OCI-LY7 (cell line): ENCODE results near the gene CLIP3. TPM values are rescaled to one million over a fixed set of nuclear protein-coding genes. Genes with fewer than 3 reads are reported as not detected.

Experiments
- BruUV-seq: library from RNA; stranded (reverse); fragments of 400-500 nt; replicated peaks from 2 replicates; lab custom pipeline; 2021; lab: Mats Ljungman, UMichigan
- CTCF ChIA-PET: fragments of 300-600 bp; sonication (Branson Sonifier 250); formaldehyde crosslinking; loops from one replicate; lab custom pipeline; 2022; ENCODE audit warnings: antibody characterized with exemption; ENCODE audit not compliant: unreplicated experiment; lab: Charles Lee
- POLR2A ChIA-PET: fragments of 300-600 bp; sonication (Branson Sonifier 250); formaldehyde crosslinking; loops from one replicate; lab custom pipeline; 2022; ENCODE audit warnings: antibody characterized with exemption; lab: Charles Lee
- DNase-seq: peaks from one replicate; pipeline ENCODE4 v3.0.0-alpha.2; 2015; ENCODE audit warnings: low spot score
- H2AFZ ChIP-seq: fragments of 200-600 bp; sonication (generic), shearing (Covaris generic); 2 replicates; pipeline ENCODE4 v1.6.1; 2014; ENCODE audit warnings: mild to moderate bottlenecking, antibody characterized with exemption, low read length, moderate library complexity
- H3K27ac ChIP-seq: fragments of 200-600 bp; sonication (generic); 2 replicates; pipeline ENCODE4 v1.5.1; 2014; ENCODE audit warnings: mixed run types, low read depth, mild to moderate bottlenecking, moderate library complexity, low read length, inconsistent platforms; ENCODE audit not compliant: poor library complexity, severe bottlenecking
- H3K36me3 ChIP-seq: fragments of 200-600 bp; sonication (generic); 2 replicates; pipeline ENCODE4 v1.6.1; 2014; ENCODE audit warnings: mild to moderate bottlenecking, antibody characterized with exemption, low read length, moderate library complexity, mixed read lengths; ENCODE audit not compliant: insufficient read depth
- H3K4me1 ChIP-seq: fragments of 200-600 bp; sonication (generic); 2 replicates; pipeline ENCODE4 v1.5.1; 2014; ENCODE audit warnings: mild to moderate bottlenecking, low read length; ENCODE audit not compliant: insufficient read depth, poor library complexity, severe bottlenecking
- H3K4me2 ChIP-seq: fragments of 200-600 bp; sonication (generic); 2 replicates; pipeline ENCODE4 v1.6.1; 2014; ENCODE audit warnings: mild to moderate bottlenecking, low read length
- H3K4me3 ChIP-seq: fragments of 200-600 bp; sonication (generic); 2 replicates; pipeline ENCODE4 v1.5.1; 2014; ENCODE audit warnings: mild to moderate bottlenecking, low read depth, low read length; ENCODE audit not compliant: poor library complexity, severe bottlenecking
- H3K79me2 ChIP-seq: fragments of 200-600 bp; sonication (generic); 2 replicates; pipeline ENCODE4 v1.6.1; 2016; ENCODE audit warnings: low read depth, mild to moderate bottlenecking, low read length, moderate library complexity, mixed read lengths; ENCODE audit not compliant: insufficient read depth
- H3K9me2 ChIP-seq: fragments of 200-600 bp; sonication (generic); 2 replicates; pipeline ENCODE4 v1.6.1; 2016; ENCODE audit warnings: mild to moderate bottlenecking, low read length, mixed read lengths; ENCODE audit not compliant: insufficient read depth
- H3K9me3 ChIP-seq: fragments of 200-600 bp; sonication (generic); 2 replicates; pipeline ENCODE4 v1.6.1; 2014; ENCODE audit warnings: mild to moderate bottlenecking, mixed run types, low read length, mixed read lengths
- H4K20me1 ChIP-seq: fragments of 200-600 bp; sonication (generic); 2 replicates; pipeline ENCODE4 v1.6.1; 2014; ENCODE audit warnings: mild to moderate bottlenecking, antibody characterized with exemption, low read length, moderate library complexity, mixed read lengths; ENCODE audit not compliant: insufficient read depth
- CTCF ChIP-seq: fragments of 200-600 bp; sonication (generic); conservative IDR thresholded peaks from 2 replicates; pipeline ENCODE4 v1.5.1; 2014; ENCODE audit warnings: mild to moderate bottlenecking, antibody characterized with exemption, low read length, moderate library complexity, mixed read lengths
- EZH2phosphoT487 ChIP-seq: fragments of 200-600 bp; sonication (generic); IDR thresholded peaks from 2 replicates; pipeline ENCODE4 v1.6.1; 2018; ENCODE audit warnings: low read depth, borderline replicate concordance, mild to moderate bottlenecking, mixed run types, antibody characterized with exemption, low read length, moderate library complexity, mixed read lengths
- intact Hi-C: fragments of 100-400 bp; cut with micrococcal nuclease; formaldehyde crosslinking; loops from one replicate; pipeline ENCODE4 v1.10.0; 2022; ENCODE audit not compliant: unreplicated experiment
- total RNA-seq, 2 experiments: library from RNA; depleted of rRNA in 1 of 2; stranded (reverse); fragments of >200 nt in 1 of 2; shearing (Covaris generic) in 1 of 2; gene quantifications; 2 replicates each; pipeline ENCODE4 v1.2.3, GENCODE V29; 2014 to 2022

Gene CLIP3
- total RNA-seq, 2 experiments from 2014 or later, result 0.66 to 2.4 TPM

GRCh38 chr19:36019061-36019670, 13.5 kb downstream of the CLIP3 start:
- no TSS peak for BruUV-seq
- DNase-seq, result no peak
- intact Hi-C loops, result no loop called here
- H3K4me1 ChIP-seq, result peaks cover 6% of the 10 kb centered on the region
- H3K36me3 ChIP-seq, result peaks cover 11% of the 10 kb centered on the region; the same call in 1 of the 2 replicates
- POLR2A ChIA-PET, result no interaction called here
- no peak overlapping the region for H3K4me2 ChIP-seq
- no peak overlapping the region for H3K27ac ChIP-seq
- H3K9me2 ChIP-seq, result no peaks in the 10 kb centered on the region
- no peak overlapping the region for H2AFZ ChIP-seq
- H3K79me2 ChIP-seq, result peaks cover 7% of the 10 kb centered on the region; the same call in 1 of the 2 replicates
- CTCF ChIA-PET, result no interaction called here
- no peak for TF ChIP-seq EZH2phosphoT487
- TF ChIP-seq CTCF, result no peak
- H3K9me3 ChIP-seq, result no peaks in the 10 kb centered on the region
- no peaks in the 10 kb centered on the region for H4K20me1 ChIP-seq
- H3K4me3 ChIP-seq, result no peak overlapping the region

- Histone ChIP-seq H3K36me3 (no peaks in the 10 kb centered on the region), H2AFZ (peak within 1 kb of the TSS; percentile 74), H3K79me2 (peaks cover 7% of the 10 kb centered on the region; the same call in 1 of the 2 replicates), H3K9me2 (no peaks in the 10 kb centered on the region), H3K4me2 (peak within 1 kb of the TSS; percentile 97), H3K9me3 (no peaks in the 10 kb centered on the region), H3K27ac (no peak within 1 kb of the TSS), H3K4me3 (peak within 1 kb of the TSS; percentile 84), H4K20me1 (no peaks in the 10 kb centered on the region), H3K4me1 (peaks cover 6% of the 10 kb centered on the region)
- ChIA-PET POLR2A (interaction anchor here (0.6 to 1.0 kb wide), 6 partner anchors 10 to 269 kb away, joined by 3 to 8 read pairs (median 3); partner anchors contain the start of genes LIN37 and PSENEN), CTCF (no interaction called here)
- intact Hi-C loops, result no loop called here
- BruUV-seq, result TSS peak; percentile 81
- DNase-seq, result peak; percentile 99
- TF ChIP-seq EZH2phosphoT487, result no peak
- no peak for TF ChIP-seq CTCF
Observed at GRCh38 chr19:36014012-36014924, 18.4 kb downstream of the CLIP3 start, which contains the start of gene ALKBH6. TSS of gene ALKBH6 (minus strand) at chr19:36014213. CDS start at chr19:36013397, 816 bp downstream.
